Right lobe of liver (tissue), 6 donors: ENCODE measurements around the gene KLF13. TPM values are rescaled to one million over a fixed set of nuclear protein-coding genes. Genes with fewer than 3 reads are reported as not detected.

Experiments used
- ATAC-seq, 4 donors: fragments of 200-7000 bp; cut with Tn5 transposase; one replicate each; pipeline ENCODE4 v1.9.1; 2020; ENCODE audit warnings: mild to moderate bottlenecking in 4 of 4, moderate library complexity in 4 of 4
- DNase-seq, 3 donors: peaks; one replicate each; pipeline ENCODE4 v3.0.0-alpha.2; 2020
- H3K27ac ChIP-seq, 3 donors: fragments of 200-600 bp; one replicate each; pipeline ENCODE4 v1.8.0; 2022
- H3K27me3 ChIP-seq, 2 donors: fragments of 200-600 bp; one replicate each; pipeline ENCODE4 v1.8.0; 2022
- H3K36me3 ChIP-seq, 4 donors: fragments of 200-600 bp; sonication (generic) in 1 of 4; one replicate each; pipeline versions ENCODE4 v1.5.1 to v1.8.0; 2017 to 2022; ENCODE audit warnings: control low read depth in 1 of 4
- H3K4me1 ChIP-seq, 4 donors: fragments of 200-600 bp; sonication (generic) in 1 of 4; one replicate each; pipeline versions ENCODE4 v1.5.1 to v1.8.0; 2017 to 2022; ENCODE audit warnings: control low read depth in 1 of 4
- H3K4me3 ChIP-seq, 3 donors: fragments of 200-600 bp; one replicate each; pipeline ENCODE4 v1.8.0; 2022
- H3K9me3 ChIP-seq, 4 donors: fragments of 200-600 bp; sonication (generic) in 1 of 4; one replicate each; pipeline versions ENCODE4 v1.5.1 to v1.8.0; 2017 to 2022; ENCODE audit warnings: control low read depth in 1 of 4
- CTCF ChIP-seq, 4 donors: fragments of 200-600 bp in 3 of 4; fragments of 450-650 bp in 1 of 4; IDR thresholded peaks; one replicate each; pipeline versions ENCODE4 v1.5.1 to v1.8.0; 2016 to 2022; ENCODE audit warnings: antibody characterized with exemption in 4 of 4, mild to moderate bottlenecking in 2 of 4
- POLR2A ChIP-seq: fragments of 450-650 bp; IDR thresholded peaks from one replicate; pipeline ENCODE4 v1.6.1; 2017; ENCODE audit warnings: antibody characterized with exemption, mild to moderate bottlenecking
- WGBS: methylation state at CpG from one replicate; pipeline ENCODE4 v1.1.6; 2018; ENCODE audit warnings: low coverage, low lambda C conversion rate; ENCODE audit not compliant: insufficient coverage; ENCODE audit errors: missing lambda C conversion rate; 5-methylcytosine and 5-hydroxymethylcytosine counted together
- intact Hi-C, 2 donors: fragments of 100-400 bp; cut with DNase I; formaldehyde crosslinking; loops; one replicate each; pipeline versions ENCODE4 v1.11.2 to v1.14.1; 2022
- total RNA-seq, 6 experiments: library from RNA; depleted of rRNA in 2 of 6; stranded (reverse); fragments of >200 nt in 2 of 6; fragmentation: NEBNext Ultra II Directional in 3 of 6; extraction: Animal tissue kit (Norgen Biotek cat#: 25700) in 3 of 6; gene quantifications; one replicate each; pipeline versions ENCODE4 v1.1.0 to v1.2.4, GENCODE V29; 2016 to 2023
- donor health status: DM: no; HTN: yes; CAD: no.
- donor health status: DM: no; HTN: no; CAD: no.
- donor health status: DM: no; HTN: no; CAD: no.
- donor health status: DM: no; HTN: yes; CAD: no.
- donor health status: DM: no; HTN: yes; CAD: no.

KLF13 gene
- total RNA-seq, 6 experiments from 2014 or later = 22.7 to 66.2 (median 28.5) TPM

GRCh38 chr15:31347067-31347975 lies 20.7 kb downstream of the KLF13 start:
- H3K4me1 ChIP-seq = peaks cover 0 to 67% (median 39%) of the 10 kb centered on the region in 4 donors

GRCh38 chr15:31347981-31348803 lies 21.6 kb downstream of the KLF13 start:
- Histone ChIP-seq H3K4me1 (peaks cover 0 to 68% (median 41%) of the 10 kb centered on the region in 4 donors), H3K27me3 (no peaks in the 10 kb centered on the region), H3K27ac (no peak overlapping the region), H3K9me3 (no peaks in the 10 kb centered on the region), H3K4me3 (no peak overlapping the region), H3K36me3 (no peaks in the 10 kb centered on the region)
- ATAC-seq (no peak), DNase-seq (peak in 1 of 3 donors; percentile 36)
- WGBS = 85% methylated on average over 6 of the region's 19 CpGs
- intact Hi-C loops = no loop called here
- TF ChIP-seq CTCF (IDR thresholded peaks at IDR 0.05) (no peak), POLR2A (no peak)

More at GRCh38 chr15:31347067-31347975, 20.7 kb downstream of the KLF13 start:
- Histone ChIP-seq H3K27ac (peak overlapping the region in 1 of 3 donors; percentile 66), H3K4me3 (no peak overlapping the region), H3K9me3 (no peaks in the 10 kb centered on the region), H3K36me3 (no peaks in the 10 kb centered on the region), H3K27me3 (no peaks in the 10 kb centered on the region)
- ATAC-seq = no peak
- TF ChIP-seq POLR2A = no peak
- no peak for TF ChIP-seq CTCF (IDR thresholded peaks at IDR 0.05)
- WGBS = 66% methylated on average over 6 of the region's 14 CpGs
- DNase-seq = peak in 1 of 3 donors; percentile 54
- intact Hi-C loops = no loop called here

- 80% methylated on average over 1 of the region's 13 CpGs for WGBS
- Histone ChIP-seq H3K4me1 (peaks cover 0 to 68% (median 40%) of the 10 kb centered on the region in 4 donors), H3K36me3 (no peaks in the 10 kb centered on the region), H3K27me3 (no peaks in the 10 kb centered on the region), H3K4me3 (no peak overlapping the region), H3K27ac (peak overlapping the region in 1 of 3 donors; percentile 0), H3K9me3 (no peaks in the 10 kb centered on the region)
- ATAC-seq (no peak), DNase-seq (no peak)
- intact Hi-C loops = no loop called here
- TF ChIP-seq CTCF (IDR thresholded peaks at IDR 0.05) = no peak
- TF ChIP-seq POLR2A = no peak
These were observed 22.9 kb downstream of the KLF13 start for GRCh38 chr15:31349233-31350141.

- TF ChIP-seq CTCF (IDR thresholded peaks at IDR 0.05) (no peak), POLR2A (no peak)
- Histone ChIP-seq H3K27ac (peak overlapping the region in 1 of 3 donors; percentile 81), H3K4me3 (no peak overlapping the region), H3K36me3 (no peaks in the 10 kb centered on the region), H3K4me1 (peaks cover 0 to 65% (median 30%) of the 10 kb centered on the region in 4 donors), H3K27me3 (no peaks in the 10 kb centered on the region), H3K9me3 (no peaks in the 10 kb centered on the region)
- ATAC-seq = no peak
- 81% methylated on average over 3 of the region's 7 CpGs for WGBS
- DNase-seq = no peak
- intact Hi-C loops = no loop called here
These were observed 24.1 kb downstream of the KLF13 start for GRCh38 chr15:31350771-31351170.
